Measurements from ENCODE around the gene ESRRG. TPM values are rescaled to one million over a fixed set of nuclear protein-coding genes. Genes with fewer than 3 reads are reported as not detected.
"Not testable (repeated sequence)": the region's sequence is repeated elsewhere in the genome, so short reads cannot be mapped to it uniquely, and the experiment has no call there.

Gene ESRRG
- total and polyA plus RNA-seq, 2 donors (not counting 1 experiment from before 2014, with no cell fraction given), result 0.15 to 0.83 TPM

DNA sequence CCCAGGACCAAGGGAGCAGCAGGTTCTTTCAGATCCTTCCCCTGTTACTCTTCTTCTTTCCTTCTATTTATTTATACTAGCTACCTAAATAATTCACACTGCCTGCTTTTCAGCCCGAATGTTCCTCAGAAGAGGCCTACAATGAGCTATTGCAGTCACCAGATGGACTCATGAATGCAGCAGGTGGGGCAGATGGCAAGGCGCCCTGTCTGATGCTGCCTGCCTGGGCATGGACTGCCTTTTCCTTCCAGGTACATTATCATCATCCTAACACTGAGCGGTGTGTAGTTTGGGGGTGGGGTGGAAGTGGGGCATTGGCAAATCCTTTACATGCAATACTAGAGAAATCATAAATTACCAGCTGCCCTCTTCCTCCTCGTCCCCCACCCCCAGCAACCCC, 17.6 kb downstream of the ESRRG start:
- Histone ChIP-seq H3K27me3 (ENCODE audit: control insufficient read depth, insufficient read depth, low read length) (no peaks in the 10 kb centered on the region), H3K4me3 (replicated peaks in 1 of 4; ENCODE audit: control extremely low read depth in 1 of 4, insufficient read depth in 1 of 4, low read depth in 3 of 4, low read length in 4 of 4) (no peak overlapping the region), H3K9ac (ENCODE audit: insufficient read depth, low read length) (no peak overlapping the region), H3K79me2 (ENCODE audit: control insufficient read depth, insufficient read depth, low read length) (no peaks in the 10 kb centered on the region), H3K9me3 (ENCODE audit: control insufficient read depth, insufficient read depth, low read depth, low read length) (no peaks in the 10 kb centered on the region), H4K20me1 (ENCODE audit: control insufficient read depth, extremely low read depth, insufficient read depth, low read length) (no peaks in the 10 kb centered on the region), H3K4me1 (ENCODE audit: control insufficient read depth, extremely low read depth, insufficient read depth, low read length) (no peaks in the 10 kb centered on the region), H2AFZ (ENCODE audit: low read length) (no peak overlapping the region), H3K4me2 (ENCODE audit: extremely low read depth, insufficient read depth, low read length) (no peak overlapping the region), H3K36me3 (ENCODE audit: control insufficient read depth, insufficient read depth, low read length) (no peaks in the 10 kb centered on the region), H3K27ac (ENCODE audit: insufficient read depth, low read length) (no peak overlapping the region)
- DNase-seq (ENCODE audit: low read depth in 2 of 2), result no peak
- no peak for TF ChIP-seq EZH2 (IDR thresholded peaks at IDR 0.05; ENCODE audit: low read length, missing control alignments)
- TF ChIP-seq, protein P1, sequence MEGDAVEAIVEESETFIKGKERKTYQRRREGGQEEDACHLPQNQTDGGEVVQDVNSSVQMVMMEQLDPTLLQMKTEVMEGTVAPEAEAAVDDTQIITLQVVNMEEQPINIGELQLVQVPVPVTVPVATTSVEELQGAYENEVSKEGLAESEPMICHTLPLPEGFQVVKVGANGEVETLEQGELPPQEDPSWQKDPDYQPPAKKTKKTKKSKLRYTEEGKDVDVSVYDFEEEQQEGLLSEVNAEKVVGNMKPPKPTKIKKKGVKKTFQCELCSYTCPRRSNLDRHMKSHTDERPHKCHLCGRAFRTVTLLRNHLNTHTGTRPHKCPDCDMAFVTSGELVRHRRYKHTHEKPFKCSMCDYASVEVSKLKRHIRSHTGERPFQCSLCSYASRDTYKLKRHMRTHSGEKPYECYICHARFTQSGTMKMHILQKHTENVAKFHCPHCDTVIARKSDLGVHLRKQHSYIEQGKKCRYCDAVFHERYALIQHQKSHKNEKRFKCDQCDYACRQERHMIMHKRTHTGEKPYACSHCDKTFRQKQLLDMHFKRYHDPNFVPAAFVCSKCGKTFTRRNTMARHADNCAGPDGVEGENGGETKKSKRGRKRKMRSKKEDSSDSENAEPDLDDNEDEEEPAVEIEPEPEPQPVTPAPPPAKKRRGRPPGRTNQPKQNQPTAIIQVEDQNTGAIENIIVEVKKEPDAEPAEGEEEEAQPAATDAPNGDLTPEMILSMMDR (conservative IDR thresholded peaks at IDR 0.05 in 1 of 2, IDR thresholded peaks at IDR 0.05 in 1 of 2; ENCODE audit: low read depth in 1 of 2, low read length in 2 of 2), result no peak

DNA sequence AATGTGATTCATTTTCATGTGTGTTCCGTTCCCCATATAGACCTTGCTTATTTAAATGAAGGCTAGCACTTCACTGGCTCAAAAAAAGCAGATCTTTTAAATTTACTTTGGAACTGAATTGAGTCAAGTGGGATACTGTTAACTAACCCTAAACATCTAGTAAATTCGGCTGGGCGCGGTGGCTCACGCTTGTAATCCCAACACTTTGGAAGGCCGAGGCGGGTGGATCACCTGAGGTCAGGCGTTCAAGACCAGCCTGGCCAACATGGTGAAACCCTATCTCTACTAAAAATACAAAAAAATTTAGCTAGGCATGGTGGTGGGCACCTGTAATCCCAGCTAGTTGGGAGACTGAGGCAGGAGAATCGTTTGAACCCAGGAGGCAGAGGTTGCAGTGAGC, 19.2 kb downstream of the ESRRG start:
- H4K20me1 ChIP-seq (ENCODE audit: control insufficient read depth, extremely low read depth, insufficient read depth, low read length); H3K36me3 ChIP-seq (ENCODE audit: control insufficient read depth, insufficient read depth, low read length); H2AFZ ChIP-seq (ENCODE audit: low read length); H3K79me2 ChIP-seq (ENCODE audit: control insufficient read depth, insufficient read depth, low read length); H3K4me3 ChIP-seq (replicated peaks in 1 of 4; ENCODE audit: control extremely low read depth in 1 of 4, insufficient read depth in 1 of 4, low read depth in 3 of 4, low read length in 4 of 4); DNase-seq (ENCODE audit: low read depth in 2 of 2); H3K27ac ChIP-seq (ENCODE audit: insufficient read depth, low read length); H3K9ac ChIP-seq (ENCODE audit: insufficient read depth, low read length); H3K4me2 ChIP-seq (ENCODE audit: extremely low read depth, insufficient read depth, low read length); H3K27me3 ChIP-seq (ENCODE audit: control insufficient read depth, insufficient read depth, low read length); H3K4me1 ChIP-seq (ENCODE audit: control insufficient read depth, extremely low read depth, insufficient read depth, low read length); H3K9me3 ChIP-seq (ENCODE audit: control insufficient read depth, insufficient read depth, low read depth, low read length): not testable (repeated sequence)

DNA sequence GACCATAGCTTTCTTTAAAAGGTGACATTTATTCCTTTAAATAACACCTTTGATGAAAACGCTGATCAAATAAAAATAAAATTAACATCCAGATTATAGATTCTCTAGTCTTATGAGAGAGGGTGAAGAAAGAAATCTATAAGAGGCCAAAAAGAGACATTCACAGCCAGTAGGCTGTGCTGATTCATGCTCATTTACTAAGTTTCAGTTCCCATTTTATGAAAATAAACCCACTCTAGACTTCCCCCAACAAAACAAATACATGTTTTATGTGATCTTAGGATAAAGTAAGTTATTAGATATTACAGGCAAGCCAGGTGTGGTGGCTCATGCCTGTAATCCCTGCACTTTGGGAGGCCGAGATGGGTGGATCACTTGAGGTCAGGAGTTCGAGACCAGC, 21.1 kb downstream of the ESRRG start:
- H3K27me3 ChIP-seq (ENCODE audit: control insufficient read depth, insufficient read depth, low read length), result no peaks in the 10 kb centered on the region
- DNase-seq (ENCODE audit: low read depth in 2 of 2), result no peak
- no peak overlapping the region for H3K4me3 ChIP-seq (replicated peaks in 1 of 4; ENCODE audit: control extremely low read depth in 1 of 4, insufficient read depth in 1 of 4, low read depth in 3 of 4, low read length in 4 of 4)
- H2AFZ ChIP-seq (ENCODE audit: low read length), result no peak overlapping the region
- H3K9me3 ChIP-seq (ENCODE audit: control insufficient read depth, insufficient read depth, low read depth, low read length), result no peaks in the 10 kb centered on the region
- TF ChIP-seq EZH2 (IDR thresholded peaks at IDR 0.05; ENCODE audit: low read length, missing control alignments), result no peak
- TF ChIP-seq, protein P1 (conservative IDR thresholded peaks at IDR 0.05 in 1 of 2, IDR thresholded peaks at IDR 0.05 in 1 of 2; ENCODE audit: low read depth in 1 of 2, low read length in 2 of 2), result no peak
- no peaks in the 10 kb centered on the region for H3K79me2 ChIP-seq (ENCODE audit: control insufficient read depth, insufficient read depth, low read length)
- H3K27ac ChIP-seq (ENCODE audit: insufficient read depth, low read length), result no peak overlapping the region
- H3K4me2 ChIP-seq (ENCODE audit: extremely low read depth, insufficient read depth, low read length), result no peak overlapping the region
- H3K9ac ChIP-seq (ENCODE audit: insufficient read depth, low read length), result no peak overlapping the region
- no peaks in the 10 kb centered on the region for H4K20me1 ChIP-seq (ENCODE audit: control insufficient read depth, extremely low read depth, insufficient read depth, low read length)
- H3K36me3 ChIP-seq (ENCODE audit: control insufficient read depth, insufficient read depth, low read length), result no peaks in the 10 kb centered on the region
- no peaks in the 10 kb centered on the region for H3K4me1 ChIP-seq (ENCODE audit: control insufficient read depth, extremely low read depth, insufficient read depth, low read length)

Data from fibroblast of lung (primary cell).